Adipose tissue (tissue), 3 donors: ENCODE results near the gene EEF2K. TPM values are rescaled to one million over a fixed set of nuclear protein-coding genes. Genes with fewer than 3 reads are reported as not detected.

Source experiments
- H3K27ac ChIP-seq: one replicate; pipeline ENCODE4 v1.5.1; 2013; ENCODE audit warnings: low read depth, low read length
- WGBS, 3 donors: extraction: QIAGEN DNeasy Blood & Tissue Kit; methylation state at CpG; one replicate each; pipeline ENCODE4 v1.1.7; 2013; 5-methylcytosine and 5-hydroxymethylcytosine counted together
- polyA plus RNA-seq, 3 donors: library from polyadenylated mRNA; stranded (reverse); fragments of 200-250 nt; gene quantifications; one replicate each; pipeline ENCODE4 v1.2.3, GENCODE V29; 2013
- donor health status: healthy with polysubstance abuse.
- donor health status: Bipolar disorder and iron deficiency.
- donor health status: healthy.

EEF2K gene
- polyA plus RNA-seq, 3 donors: 7.1 to 14.1 (median 9.0) TPM

DNA sequence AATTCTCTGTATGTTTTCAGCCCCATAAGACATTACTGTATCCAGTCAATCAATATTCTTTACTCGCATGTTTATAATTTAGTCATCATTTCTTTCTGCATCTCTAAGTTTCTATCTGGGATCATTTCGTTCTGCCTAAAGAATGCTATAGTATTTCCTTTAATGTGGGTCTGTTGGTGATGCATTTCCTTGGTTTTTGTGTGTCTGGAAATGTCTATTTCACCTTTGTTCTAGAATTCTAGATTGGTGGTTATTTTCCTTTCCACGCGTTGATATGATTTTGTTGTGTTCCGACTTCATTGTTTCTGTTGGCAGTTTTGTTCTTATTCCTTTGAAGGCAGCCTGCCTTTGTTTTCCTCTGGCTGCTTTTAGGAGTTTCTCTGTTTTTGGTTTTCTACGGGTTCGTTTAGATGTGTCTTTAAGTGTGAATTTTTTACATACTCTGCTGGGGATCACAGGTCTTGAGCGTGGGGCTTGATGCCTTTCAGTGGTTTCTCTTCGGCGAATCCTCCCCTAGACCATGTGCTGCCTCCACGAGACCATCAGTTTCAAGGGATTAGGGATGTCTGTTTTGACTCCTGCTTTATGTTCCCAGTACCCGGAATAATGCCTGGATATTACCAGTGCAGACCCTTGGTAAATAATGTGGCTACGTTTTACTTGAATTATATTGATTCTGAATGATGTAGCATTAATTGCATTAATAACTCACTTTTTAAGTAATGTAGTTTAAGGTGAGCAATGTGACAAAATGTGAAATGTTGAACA, 114.7 kb downstream of the EEF2K start:
- H3K27ac ChIP-seq: no peak overlapping the region
- WGBS, 3 donors: 73 to 82% (median 81%) methylated on average over 13 of the region's 13 CpGs

- H3K27ac ChIP-seq: no peak overlapping the region
- WGBS, 3 donors: 50% methylated on average over 16 of the region's 16 CpGs
These were observed 115.4 kb downstream of the EEF2K start for GRCh38 chr16:22321340-22322001.

DNA sequence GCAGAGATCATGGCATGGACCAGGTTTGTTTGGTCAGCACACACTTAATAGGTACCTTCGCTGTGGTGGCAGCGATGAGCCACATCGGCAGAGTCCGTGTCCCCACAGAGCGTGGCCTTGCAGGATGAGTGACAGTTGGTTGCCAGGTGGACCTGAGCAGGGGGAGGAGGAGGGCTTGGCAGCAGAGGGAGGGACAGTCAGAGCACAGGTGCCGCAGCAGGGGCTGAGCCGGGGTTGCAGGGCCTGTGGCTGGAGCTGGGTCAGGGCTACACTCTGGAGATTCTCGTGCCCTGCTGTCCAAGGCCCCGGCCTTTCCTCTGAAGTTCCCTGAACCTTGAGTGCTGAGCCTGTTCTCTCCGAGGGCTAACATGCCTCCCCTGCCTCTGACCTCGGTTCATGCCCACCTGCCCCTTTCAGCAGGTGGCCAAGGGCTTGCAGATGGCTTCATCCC, 116.0 kb downstream of the EEF2K start:
- WGBS, 3 donors: 73 to 95% (median 93%) methylated on average over 11 of the region's 11 CpGs
- no peak overlapping the region for H3K27ac ChIP-seq

DNA sequence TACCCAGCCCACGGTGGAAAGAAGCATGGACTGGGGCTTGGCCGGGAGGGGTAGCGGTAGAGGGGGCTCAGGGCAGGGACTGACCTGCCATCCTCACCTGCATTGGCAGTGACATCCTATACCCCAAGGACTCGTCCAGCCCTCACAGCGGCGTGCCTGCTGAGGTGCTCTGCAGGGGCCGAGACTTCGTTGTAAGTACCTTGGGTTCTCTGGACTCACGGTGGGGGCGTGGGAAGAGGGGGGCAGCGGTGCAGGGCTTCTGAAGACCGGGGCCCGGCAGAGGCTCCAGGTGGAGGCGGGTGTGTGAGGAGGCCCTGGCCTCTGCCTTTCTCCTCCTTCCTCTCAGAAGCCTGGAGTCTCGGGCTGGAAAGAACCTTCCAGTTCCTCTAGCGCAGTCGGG, 116.7 kb downstream of the EEF2K start:
- H3K27ac ChIP-seq: no peak overlapping the region
- 94 to 96% (median 95%) methylated on average over 17 of the region's 17 CpGs for WGBS, 3 donors

GRCh38 chr16:22323173-22323958, 117.3 kb downstream of the EEF2K start:
- 91% methylated on average over 12 of the region's 12 CpGs for WGBS, 3 donors
- no peak overlapping the region for H3K27ac ChIP-seq

DNA sequence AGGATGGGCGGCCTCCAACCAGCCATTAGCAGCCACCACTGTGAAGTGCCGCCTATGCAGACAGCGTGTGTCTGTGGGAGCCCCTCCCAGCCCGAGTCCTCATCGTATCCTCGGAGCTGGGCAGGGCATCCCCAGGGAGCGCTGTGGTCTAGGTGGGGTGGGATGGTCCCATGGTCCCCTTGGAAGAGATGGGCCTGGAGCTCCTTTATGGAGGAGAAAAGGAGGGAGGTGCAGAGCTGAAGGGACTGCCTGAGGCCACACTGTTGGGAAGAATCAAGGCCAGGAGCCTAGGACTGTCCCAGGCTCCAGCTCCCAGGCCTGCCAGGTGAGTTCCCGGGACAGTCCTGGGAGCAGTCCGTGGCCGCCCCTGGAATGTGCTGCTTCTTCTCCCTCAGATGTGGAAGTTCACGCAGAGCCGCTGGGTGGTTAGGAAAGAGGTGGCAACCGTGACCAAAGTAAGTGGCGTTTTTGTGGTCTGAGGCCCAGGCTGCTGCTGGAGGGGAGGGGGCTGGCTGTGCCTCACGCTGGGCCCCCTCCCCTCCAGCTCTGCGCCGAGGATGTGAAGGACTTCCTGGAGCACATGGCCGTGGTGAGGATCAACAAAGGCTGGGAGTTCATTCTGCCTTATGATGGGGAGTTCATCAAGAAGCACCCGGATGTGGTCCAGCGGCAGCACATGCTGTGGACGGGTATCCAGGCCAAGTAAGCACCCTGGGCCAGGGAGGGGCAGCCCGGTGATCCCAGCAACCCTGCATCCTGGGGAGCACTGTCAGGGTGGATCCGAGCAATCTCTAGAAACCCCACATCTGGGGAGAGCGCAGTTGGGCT, 118.1 kb downstream of the EEF2K start:
- 83 to 87% (median 86%) methylated on average over 24 of the region's 24 CpGs for WGBS, 3 donors
- no peak overlapping the region for H3K27ac ChIP-seq

DNA sequence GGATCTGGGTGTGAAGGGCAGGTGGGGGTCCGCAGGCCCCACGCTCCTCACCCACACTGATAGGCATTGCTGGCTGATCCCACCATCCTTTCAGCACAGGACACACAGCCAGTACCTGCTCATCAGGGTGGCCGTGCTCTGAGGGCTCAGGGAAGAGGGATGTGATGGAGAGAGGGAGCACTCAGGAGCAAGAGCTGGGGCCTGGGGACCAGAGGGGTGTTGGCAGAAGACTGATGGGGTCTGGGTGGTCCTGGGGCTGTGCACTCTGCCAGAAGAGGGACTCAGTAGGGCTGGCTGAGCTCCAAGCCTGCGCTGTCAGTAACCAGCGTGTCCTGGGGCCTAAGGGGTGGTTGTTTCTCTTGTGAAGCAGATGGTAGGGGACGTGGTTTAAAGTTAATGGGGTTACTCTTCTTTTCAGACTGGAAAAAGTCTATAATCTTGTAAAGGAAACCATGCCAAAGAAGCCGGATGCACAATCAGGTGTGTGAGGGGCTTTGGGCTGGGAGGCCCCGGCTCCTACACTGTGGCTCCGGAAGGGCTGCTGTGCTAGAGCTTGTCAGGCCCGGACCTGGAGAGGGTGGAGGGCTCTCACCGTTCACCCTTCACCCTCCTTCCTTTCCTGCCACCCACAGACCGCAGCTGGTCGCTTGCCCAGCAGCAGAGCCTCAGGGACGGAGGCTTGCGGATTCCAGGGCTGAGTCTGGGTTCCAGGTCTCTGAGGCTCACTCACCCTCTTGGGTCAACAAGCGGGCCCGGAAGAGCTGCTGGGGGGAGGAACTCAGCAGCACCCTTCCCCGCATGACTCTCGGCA, 118.9 kb downstream of the EEF2K start:
- 87 to 92% (median 88%) methylated on average over 19 of the region's 19 CpGs for WGBS, 3 donors
- H3K27ac ChIP-seq: no peak overlapping the region

GRCh38 chr16:22325598-22326368, 119.7 kb downstream of the EEF2K start:
- no peak overlapping the region for H3K27ac ChIP-seq
- 93 to 96% (median 95%) methylated on average over 38 to 46 of the region's 46 CpGs for WGBS, 3 donors

GRCh38 chr16:22326369-22326652, 120.2 kb downstream of the EEF2K start:
- no peak overlapping the region for H3K27ac ChIP-seq
- 82 to 94% (median 89%) methylated on average over 4 of the region's 4 CpGs for WGBS, 3 donors

- no peak overlapping the region for H3K27ac ChIP-seq
- 88 to 93% (median 92%) methylated on average over 13 of the region's 13 CpGs for WGBS, 3 donors
These were observed 120.8 kb downstream of the EEF2K start for GRCh38 chr16:22326771-22327445.

DNA sequence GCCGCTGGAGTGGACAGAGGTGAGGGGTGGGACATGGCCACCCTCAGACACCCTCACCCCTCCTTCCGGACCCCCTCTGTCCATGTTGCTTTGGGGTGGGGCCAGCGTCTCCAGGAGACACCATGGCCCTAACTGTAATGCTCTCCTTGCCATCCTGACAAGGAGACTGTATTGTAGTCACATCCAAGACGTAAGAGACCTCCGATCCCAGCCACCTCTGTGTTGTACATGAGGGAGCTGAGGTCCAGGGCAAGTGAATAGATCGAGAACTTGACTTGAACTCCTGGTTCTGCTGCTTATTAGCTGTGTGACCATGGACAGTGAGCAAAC, 121.3 kb downstream of the EEF2K start:
- WGBS, 3 donors: 90 to 95% (median 95%) methylated on average over 6 of the region's 6 CpGs
- H3K27ac ChIP-seq: no peak overlapping the region

DNA sequence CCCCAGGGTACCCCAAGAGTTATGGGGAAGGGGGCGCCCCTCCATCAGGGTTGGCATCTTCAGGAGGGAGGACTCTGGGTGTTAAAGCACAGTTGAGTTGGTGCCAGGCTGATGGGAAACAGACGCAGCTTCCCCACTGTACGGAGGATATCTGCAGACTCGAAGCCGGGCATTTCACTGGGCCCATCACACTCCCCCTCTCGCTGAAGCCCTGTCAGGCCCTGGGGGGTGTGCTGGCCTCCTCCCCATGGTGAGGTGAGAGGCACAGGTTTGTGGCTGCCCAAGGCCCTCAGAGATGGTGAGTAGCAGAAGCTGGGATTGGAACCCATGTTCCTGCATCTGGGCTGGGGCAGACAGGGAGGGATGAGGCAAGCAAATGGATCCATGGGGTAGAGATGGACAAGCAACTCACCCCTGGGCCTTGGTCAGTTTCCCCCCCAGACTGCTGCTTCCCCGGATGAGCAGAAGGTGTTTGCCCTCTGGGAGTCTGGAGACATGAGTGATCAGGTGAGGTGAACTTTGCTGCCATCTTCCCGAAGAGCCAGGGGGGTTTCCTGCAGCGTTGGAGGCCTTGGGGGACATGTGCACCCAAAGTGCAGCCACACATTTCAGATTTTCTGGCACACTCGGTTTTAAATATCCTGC, 122.1 kb downstream of the EEF2K start:
- no peak overlapping the region for H3K27ac ChIP-seq
- 89 to 94% (median 91%) methylated on average over 10 of the region's 10 CpGs for WGBS, 3 donors

DNA sequence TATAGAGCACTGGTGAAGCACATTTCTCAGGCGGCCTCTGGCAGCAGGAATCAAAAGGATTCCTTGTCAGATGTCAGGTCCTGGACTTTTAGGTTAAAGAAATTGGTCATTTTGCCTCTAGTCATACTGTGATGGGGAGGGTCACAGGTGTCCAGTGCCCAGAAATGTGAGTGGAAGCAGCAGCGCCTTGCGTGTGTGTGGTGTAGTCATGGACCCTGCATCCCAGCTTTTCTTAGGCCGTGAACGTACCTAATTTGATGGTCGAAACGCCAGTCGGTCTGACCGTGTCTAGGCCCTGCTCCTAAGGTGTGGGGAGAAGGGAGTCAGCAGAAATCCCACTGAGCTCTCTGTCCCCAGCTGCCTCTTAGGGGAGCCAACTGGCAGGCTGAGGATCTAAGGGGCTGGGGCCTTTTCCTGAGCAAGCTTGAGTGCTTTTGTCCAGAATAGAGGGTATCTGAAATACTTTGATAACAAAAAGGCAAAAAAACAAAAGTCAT, 123.2 kb downstream of the EEF2K start:
- no peak overlapping the region for H3K27ac ChIP-seq
- WGBS, 3 donors: 93 to 96% (median 96%) methylated on average over 9 of the region's 9 CpGs

GRCh38 chr16:22330326-22330725, 124.2 kb downstream of the EEF2K start:
- WGBS, 3 donors: 56 to 72% (median 61%) methylated on average over 4 of the region's 4 CpGs

GRCh38 chr16:22333457-22333994, 127.4 kb downstream of the EEF2K start:
- no peak overlapping the region for H3K27ac ChIP-seq
- 69 to 85% (median 71%) methylated on average over 6 of the region's 6 CpGs for WGBS, 3 donors

More at GRCh38 chr16:22330326-22330725, 124.2 kb downstream of the EEF2K start:
- no peak overlapping the region for H3K27ac ChIP-seq
